Tibial artery (tissue), 4 donors: Measurements from ENCODE around the gene NUP210.
A peak's percentile ranks its signal among the peaks of the same experiment; 100 is the strongest.

Experiments
- DNase-seq, 2 donors: peaks; one replicate each; pipeline ENCODE4 v3.0.0-alpha.2; 2019
- H3K27ac ChIP-seq, 2 donors: fragments of 200-600 bp; sonication (generic) in 1 of 2; 1 replicate in 1 of 2; 2 replicates in 1 of 2; pipeline ENCODE4 v1.5.1; 2018 to 2019; ENCODE audit warnings: mild to moderate bottlenecking in 1 of 2
- H3K27me3 ChIP-seq, 2 donors: fragments of 200-600 bp; sonication (generic) in 1 of 2; one replicate each; pipeline versions ENCODE4 v1.5.1 to v1.6.0; 2016 to 2019
- H3K36me3 ChIP-seq, 3 donors: fragments of 200-600 bp; sonication (generic) in 2 of 3; one replicate each; pipeline ENCODE4 v1.5.1; 2016 to 2019; ENCODE audit warnings: mild to moderate bottlenecking in 2 of 3
- H3K4me1 ChIP-seq, 4 donors: fragments of 200-600 bp; sonication (generic) in 2 of 4; 1 replicate in 3 of 4; 2 replicates in 1 of 4; pipeline ENCODE4 v1.5.1; 2016 to 2019
- H3K4me3 ChIP-seq, 2 donors: fragments of 200-600 bp; sonication (generic) in 1 of 2; 1 replicate in 1 of 2; 2 replicates in 1 of 2; pipeline ENCODE4 v1.5.1; 2018 to 2019; ENCODE audit warnings: mild to moderate bottlenecking in 2 of 2
- H3K9me3 ChIP-seq, 3 donors: fragments of 200-600 bp; sonication (generic) in 1 of 3; one replicate each; pipeline ENCODE4 v1.5.1; 2016 to 2019
- CTCF ChIP-seq, 2 experiments: fragments of 200-600 bp in 1 of 2; fragments of 450-650 bp in 1 of 2; IDR thresholded peaks; one replicate each; pipeline ENCODE4 v1.5.1; 2017 to 2019; ENCODE audit warnings: antibody characterized with exemption in 2 of 2, mild to moderate bottlenecking in 1 of 2, moderate library complexity in 1 of 2
- intact Hi-C: fragments of 100-400 bp; cut with DNase I; formaldehyde crosslinking; loops from one replicate; pipeline ENCODE4 v1.15.0; 2023; ENCODE audit warnings: low total_unique reads

The NUP210 gene

GRCh38 chr3:13462125-13462629, 42.1 kb upstream of the NUP210 start:
- H3K4me3 ChIP-seq: no peak overlapping the region
- intact Hi-C loops: no loop called here
- H3K9me3 ChIP-seq: no peaks in the 10 kb centered on the region
- H3K27me3 ChIP-seq: peaks cover 0 to 20% of the 10 kb centered on the region in 2 donors
- no peaks in the 10 kb centered on the region for H3K36me3 ChIP-seq
- TF ChIP-seq CTCF (IDR thresholded peaks at IDR 0.05): no peak
- H3K27ac ChIP-seq: no peak overlapping the region
- no peak for DNase-seq
- no peaks in the 10 kb centered on the region for H3K4me1 ChIP-seq

GRCh38 chr3:13461169-13462124, 41.3 kb upstream of the NUP210 start:
- no peaks in the 10 kb centered on the region for H3K9me3 ChIP-seq
- no peak overlapping the region for H3K27ac ChIP-seq
- DNase-seq: no peak
- intact Hi-C loops: no loop called here
- TF ChIP-seq CTCF (IDR thresholded peaks at IDR 0.05): peak; percentile 15 to 32
- H3K36me3 ChIP-seq: no peaks in the 10 kb centered on the region
- no peaks in the 10 kb centered on the region for H3K4me1 ChIP-seq
- H3K27me3 ChIP-seq: peaks cover 0 to 18% of the 10 kb centered on the region in 2 donors
- no peak overlapping the region for H3K4me3 ChIP-seq

GRCh38 chr3:13460341-13460736, 40.2 kb upstream of the NUP210 start:
- H3K4me1 ChIP-seq: no peaks in the 10 kb centered on the region
- TF ChIP-seq CTCF (IDR thresholded peaks at IDR 0.05): no peak
- peaks cover 0 to 18% of the 10 kb centered on the region in 2 donors for H3K27me3 ChIP-seq
- intact Hi-C loops: no loop called here
- no peak overlapping the region for H3K27ac ChIP-seq
- H3K9me3 ChIP-seq: no peaks in the 10 kb centered on the region
- no peaks in the 10 kb centered on the region for H3K36me3 ChIP-seq
- no peak for DNase-seq
- H3K4me3 ChIP-seq: no peak overlapping the region

- Histone ChIP-seq H3K4me3 (no peak overlapping the region), H3K27ac (no peak overlapping the region), H3K9me3 (no peaks in the 10 kb centered on the region), H3K4me1 (no peaks in the 10 kb centered on the region), H3K36me3 (no peaks in the 10 kb centered on the region), H3K27me3 (peaks cover 0 to 15% of the 10 kb centered on the region in 2 donors)
- intact Hi-C loops: loop anchor here (10.0 kb wide), 1 partner anchor 165 kb away; no protein-coding TSS in a partner anchor
- no peak for TF ChIP-seq CTCF (IDR thresholded peaks at IDR 0.05)
- DNase-seq: no peak
Observed at GRCh38 chr3:13459605-13460340, 39.7 kb upstream of the NUP210 start.

- H3K36me3 ChIP-seq: no peaks in the 10 kb centered on the region
- no peak for TF ChIP-seq CTCF (IDR thresholded peaks at IDR 0.05)
- H3K4me3 ChIP-seq: no peak overlapping the region
- no peak overlapping the region for H3K27ac ChIP-seq
- H3K4me1 ChIP-seq: peaks cover 0 to 1% (median under 1%) of the 10 kb centered on the region in 4 donors
- H3K27me3 ChIP-seq: peaks cover 0 to 14% of the 10 kb centered on the region in 2 donors
- DNase-seq: no peak
- intact Hi-C loops: loop anchor here (10.0 kb wide), 1 partner anchor 163 kb away; no protein-coding TSS in a partner anchor
- H3K9me3 ChIP-seq: no peaks in the 10 kb centered on the region
Observed at GRCh38 chr3:13457593-13457992, 37.5 kb upstream of the NUP210 start.
